Sigmoid colon (tissue), 4 donors: ENCODE measurements around the gene CCDC116.

Source experiments
- EP300 ChIP-seq, 4 donors: sonication (generic); formaldehyde crosslinking; IDR thresholded peaks; one replicate each; pipeline ENCODE4 v1.6.1; 2017; ENCODE audit warnings: antibody characterized with exemption in 4 of 4
- POLR2A ChIP-seq, 2 donors: fragments of 450-650 bp; IDR thresholded peaks; one replicate each; pipeline ENCODE4 v1.6.1; 2016; ENCODE audit warnings: antibody characterized with exemption in 2 of 2, mild to moderate bottlenecking in 2 of 2, moderate library complexity in 2 of 2
- POLR2AphosphoS5 ChIP-seq, 4 donors: sonication (generic); formaldehyde crosslinking; IDR thresholded peaks; one replicate each; pipeline ENCODE4 v1.6.1; 2017; ENCODE audit warnings: antibody characterized with exemption in 4 of 4
- TF ChIP-seq, protein P1 (sequence below), 4 experiments: fragments of 450-650 bp in 3 of 4; fragments of 200-600 bp in 1 of 4; IDR thresholded peaks; one replicate each; pipeline ENCODE4 v1.5.1; 2016 to 2019; ENCODE audit warnings: antibody characterized with exemption in 4 of 4, mild to moderate bottlenecking in 3 of 4, moderate library complexity in 2 of 4

DNA sequence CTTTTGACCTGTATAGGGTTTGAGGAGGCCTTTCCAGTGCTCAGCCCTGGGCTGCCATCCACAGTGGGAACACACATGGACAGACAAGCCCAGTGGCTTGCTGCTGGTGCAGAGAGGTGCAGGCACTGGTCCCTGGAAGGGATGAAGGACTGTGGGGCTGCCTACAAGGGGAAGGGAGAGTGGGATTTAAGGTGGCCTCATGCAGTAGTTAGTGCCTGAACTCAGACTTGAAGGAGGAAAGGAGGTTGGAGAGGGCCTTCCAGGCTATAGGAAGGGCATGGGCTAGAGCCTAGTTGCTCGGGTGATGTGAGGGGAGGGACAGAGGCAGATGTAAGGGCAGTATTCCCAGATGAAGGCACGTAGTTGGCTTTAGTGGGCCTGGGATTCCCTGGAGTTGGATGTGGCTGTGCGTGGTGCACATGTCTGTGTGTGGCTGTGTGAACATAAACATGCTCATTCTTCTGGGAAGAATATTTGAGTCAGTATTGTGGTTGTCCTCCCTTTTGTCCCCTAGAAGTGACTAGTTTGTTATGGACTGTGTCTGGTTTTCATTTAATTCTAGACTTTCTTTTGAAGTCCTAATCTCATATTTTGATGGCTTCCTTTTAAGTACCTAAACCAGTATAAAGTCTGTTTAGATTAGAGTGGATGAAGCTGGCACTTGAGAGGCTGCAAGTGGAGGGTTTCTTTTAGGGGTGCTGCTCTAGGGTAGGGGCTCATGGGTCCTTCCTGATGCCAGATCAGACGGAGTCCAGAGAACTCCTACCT, 21.2 kb upstream of the CCDC116 start:
- TF ChIP-seq, protein P1, sequence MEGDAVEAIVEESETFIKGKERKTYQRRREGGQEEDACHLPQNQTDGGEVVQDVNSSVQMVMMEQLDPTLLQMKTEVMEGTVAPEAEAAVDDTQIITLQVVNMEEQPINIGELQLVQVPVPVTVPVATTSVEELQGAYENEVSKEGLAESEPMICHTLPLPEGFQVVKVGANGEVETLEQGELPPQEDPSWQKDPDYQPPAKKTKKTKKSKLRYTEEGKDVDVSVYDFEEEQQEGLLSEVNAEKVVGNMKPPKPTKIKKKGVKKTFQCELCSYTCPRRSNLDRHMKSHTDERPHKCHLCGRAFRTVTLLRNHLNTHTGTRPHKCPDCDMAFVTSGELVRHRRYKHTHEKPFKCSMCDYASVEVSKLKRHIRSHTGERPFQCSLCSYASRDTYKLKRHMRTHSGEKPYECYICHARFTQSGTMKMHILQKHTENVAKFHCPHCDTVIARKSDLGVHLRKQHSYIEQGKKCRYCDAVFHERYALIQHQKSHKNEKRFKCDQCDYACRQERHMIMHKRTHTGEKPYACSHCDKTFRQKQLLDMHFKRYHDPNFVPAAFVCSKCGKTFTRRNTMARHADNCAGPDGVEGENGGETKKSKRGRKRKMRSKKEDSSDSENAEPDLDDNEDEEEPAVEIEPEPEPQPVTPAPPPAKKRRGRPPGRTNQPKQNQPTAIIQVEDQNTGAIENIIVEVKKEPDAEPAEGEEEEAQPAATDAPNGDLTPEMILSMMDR (IDR thresholded peaks at IDR 0.05), result no peak
- TF ChIP-seq POLR2A (IDR thresholded peaks at IDR 0.05), result no peak
- no peak for TF ChIP-seq EP300 (IDR thresholded peaks at IDR 0.05)
- no peak for TF ChIP-seq POLR2AphosphoS5 (IDR thresholded peaks at IDR 0.05)
